SIG-M5 treated with dmso at 0.1 percent for 504 hours (cell line): ENCODE data around the gene OTUD4.
A peak's percentile ranks its signal among the peaks of the same experiment; 100 is the strongest.
"Not testable (repeated sequence)": the region's sequence is repeated elsewhere in the genome, so short reads cannot be mapped to it uniquely, and the experiment has no call there.

Experiments
- DNase-seq: peaks from one replicate; lab custom pipeline; 2025; ENCODE audit not compliant: unreplicated experiment; lab: John Stamatoyannopoulos, UW

Gene OTUD4

GRCh38 chr4:145180298-145181090, at the start of gene OTUD4:
TSS of gene OTUD4 (minus strand) at chr4:145180589. CDS start at chr4:145179973, 616 bp downstream.
- peak; percentile 92 for DNase-seq

DNA sequence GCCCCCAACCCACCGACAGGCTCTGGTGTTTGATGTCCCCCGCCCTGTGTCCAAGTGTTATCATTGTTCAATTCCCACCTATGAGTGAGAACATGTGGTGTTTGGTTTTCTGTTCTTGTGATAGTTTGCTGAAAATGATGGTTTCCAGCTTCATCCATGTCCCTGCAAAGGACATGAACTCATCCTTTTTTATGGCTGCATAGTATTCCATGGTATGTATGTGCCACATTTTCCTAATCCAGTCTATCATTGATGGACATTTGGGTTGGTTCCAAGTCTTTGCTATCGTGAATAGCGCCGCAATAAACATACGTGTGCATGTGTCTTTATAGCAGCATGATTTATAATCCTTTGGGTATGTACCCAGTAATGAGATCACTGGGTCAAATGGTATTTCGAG, 42.8 kb upstream of the OTUD4 start:
- DNase-seq: not testable (repeated sequence)

DNA sequence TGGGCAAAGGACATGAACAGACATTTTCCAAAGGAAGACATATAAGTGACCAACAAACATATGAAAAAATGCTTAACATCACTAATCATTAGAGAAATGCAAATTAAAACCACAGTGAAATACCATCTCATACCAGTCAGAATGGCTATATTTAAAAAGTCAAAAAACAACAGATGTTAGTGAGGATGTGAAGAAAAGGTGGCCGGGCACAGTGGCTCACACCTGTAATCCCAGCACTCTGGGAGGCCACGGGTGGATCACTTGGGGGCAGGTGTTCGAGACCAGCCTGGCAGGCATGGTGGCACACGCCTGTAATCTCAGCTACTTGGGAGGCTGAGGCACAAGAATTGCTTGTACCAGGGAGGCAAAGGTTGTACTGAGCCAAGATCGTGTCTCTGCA, 41.1 kb upstream of the OTUD4 start:
- not testable (repeated sequence) for DNase-seq

GRCh38 chr4:145219090-145219489, 38.7 kb upstream of the OTUD4 start:
- no peak for DNase-seq

DNA sequence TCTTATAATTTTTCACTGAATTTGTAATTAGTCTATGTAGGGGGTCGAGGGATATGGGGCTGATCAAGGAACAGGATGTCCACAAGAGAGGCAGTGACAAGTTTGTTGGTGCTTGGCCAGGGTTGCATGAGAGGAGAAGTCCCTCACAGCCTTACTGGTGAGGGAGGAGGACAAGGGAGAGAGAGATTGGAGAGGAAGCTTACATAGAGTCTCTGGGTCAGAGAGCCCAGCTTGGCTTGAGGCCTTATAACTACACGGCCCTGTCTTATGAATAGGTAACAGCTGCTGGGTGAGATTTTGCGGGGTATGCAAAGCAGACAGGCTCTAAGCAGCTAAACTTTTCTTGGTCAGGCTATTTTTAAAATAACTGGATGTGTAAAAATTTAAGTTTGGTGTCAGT, 37.9 kb upstream of the OTUD4 start:
- DNase-seq: no peak

DNA sequence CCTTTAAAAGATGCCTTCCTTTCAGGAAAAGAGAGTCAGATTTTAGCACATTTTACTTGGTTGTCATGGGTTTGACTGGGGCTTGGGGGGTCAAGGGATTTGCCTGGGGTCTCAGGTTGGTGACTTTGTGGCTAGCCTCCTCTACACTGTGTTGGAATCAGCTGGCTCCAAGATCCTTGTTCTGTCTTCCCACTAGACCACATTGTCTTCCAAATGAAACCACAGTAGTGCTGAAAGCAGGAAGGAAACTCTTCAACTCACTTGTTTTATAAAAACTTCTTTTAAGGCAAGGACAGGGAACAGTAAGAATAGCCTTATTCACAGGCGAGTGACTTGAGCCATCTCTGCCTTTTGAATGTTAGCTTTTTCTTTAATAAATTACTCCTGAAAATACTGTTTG, 37.0 kb upstream of the OTUD4 start:
- no peak for DNase-seq

- peak; percentile 22 for DNase-seq
Measured at GRCh38 chr4:145216535-145216934, 36.1 kb upstream of the OTUD4 start.

DNA sequence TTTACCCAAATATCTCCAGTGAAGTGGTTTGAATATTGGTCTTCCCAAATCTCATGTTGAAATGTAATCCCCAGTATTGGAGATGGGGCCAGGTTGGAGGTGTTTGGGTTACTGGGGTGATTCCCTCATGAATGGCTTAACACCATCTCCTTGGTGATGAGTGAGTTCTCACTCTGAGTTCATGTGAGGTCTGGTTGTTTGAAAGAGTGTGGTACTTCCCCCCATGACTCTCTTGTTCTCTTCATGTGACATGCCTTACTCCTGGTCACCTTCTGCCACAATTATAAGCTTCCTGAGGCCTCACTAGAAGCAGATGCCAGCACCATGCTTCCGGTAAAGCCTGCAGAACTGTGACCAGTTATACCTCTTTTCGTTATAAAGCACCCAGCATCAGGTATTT, 32.9 kb upstream of the OTUD4 start:
- DNase-seq: no peak

- no peak for DNase-seq
Measured at GRCh38 chr4:145207934-145208333, 27.5 kb upstream of the OTUD4 start.

DNA sequence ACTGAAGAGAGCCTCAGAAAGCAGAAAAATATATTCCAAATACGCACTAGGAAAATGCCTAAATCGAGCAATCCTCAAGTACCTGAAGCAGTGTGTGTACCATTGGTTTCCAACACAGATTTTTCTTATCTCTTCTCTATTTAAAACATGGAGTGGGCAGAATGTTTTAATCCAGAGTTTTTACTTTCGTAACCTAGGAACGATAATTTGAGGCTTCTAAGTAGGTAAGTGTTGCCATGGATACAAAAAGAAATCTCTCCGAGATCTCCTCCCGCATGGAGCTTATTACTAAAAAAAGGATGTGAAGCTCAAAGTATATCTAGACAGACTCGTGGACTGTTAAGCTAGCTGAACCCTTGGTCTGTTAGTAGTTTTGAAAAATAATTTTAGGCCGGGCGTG, 23.0 kb upstream of the OTUD4 start:
- DNase-seq: no peak

- DNase-seq: no peak
Measured at GRCh38 chr4:145200366-145200765, 20.0 kb upstream of the OTUD4 start.

GRCh38 chr4:145199051-145199716, 18.8 kb upstream of the OTUD4 start:
- DNase-seq: no peak

GRCh38 chr4:145196747-145197146, 16.4 kb upstream of the OTUD4 start:
- no peak for DNase-seq

GRCh38 chr4:145195167-145195952, 15.0 kb upstream of the OTUD4 start:
- DNase-seq: peak; percentile 64

DNA sequence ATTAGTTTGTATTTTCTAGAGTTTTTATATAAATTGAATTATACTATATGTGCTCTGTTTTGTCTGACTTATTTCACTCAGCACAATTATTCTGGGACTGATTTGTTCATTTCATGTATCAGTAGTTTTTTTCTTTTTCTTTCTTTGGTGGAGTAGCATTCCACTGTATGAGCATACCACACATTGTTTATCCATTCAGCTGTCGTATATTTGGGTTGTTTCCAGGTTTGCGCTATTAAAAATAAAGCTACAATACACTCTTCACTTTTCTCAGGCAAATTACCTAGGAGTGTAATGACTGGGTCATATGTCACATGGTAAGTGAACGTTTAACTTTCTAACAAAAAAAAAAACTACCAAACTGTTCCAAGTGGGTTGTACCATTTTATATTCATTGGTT, 9.6 kb upstream of the OTUD4 start:
- no peak for DNase-seq

- DNase-seq: peak; percentile 66
Measured at GRCh38 chr4:145186729-145187128, 6.3 kb upstream of the OTUD4 start.

DNA sequence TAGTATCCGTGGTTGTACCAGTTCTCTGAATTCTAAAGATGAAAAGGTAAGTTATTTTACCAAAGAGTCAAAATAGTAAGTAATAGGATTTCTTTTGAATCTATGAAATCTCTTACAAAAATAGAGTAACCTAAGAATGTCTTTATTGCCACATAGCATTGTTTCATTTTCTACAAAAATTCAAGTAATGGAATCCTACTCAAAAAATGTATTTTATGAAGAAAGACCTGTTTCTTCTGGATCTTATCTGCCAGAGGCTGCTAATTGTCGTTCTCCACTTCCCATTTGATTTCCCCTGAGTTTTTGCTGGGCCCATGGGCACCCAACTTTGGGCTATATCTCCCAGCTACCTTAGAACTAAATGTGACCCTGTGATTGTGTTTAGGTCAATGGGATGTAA, 3.2 kb upstream of the OTUD4 start:
- no peak for DNase-seq

GRCh38 chr4:145183023-145183422, 2.6 kb upstream of the OTUD4 start:
- DNase-seq: no peak

DNA sequence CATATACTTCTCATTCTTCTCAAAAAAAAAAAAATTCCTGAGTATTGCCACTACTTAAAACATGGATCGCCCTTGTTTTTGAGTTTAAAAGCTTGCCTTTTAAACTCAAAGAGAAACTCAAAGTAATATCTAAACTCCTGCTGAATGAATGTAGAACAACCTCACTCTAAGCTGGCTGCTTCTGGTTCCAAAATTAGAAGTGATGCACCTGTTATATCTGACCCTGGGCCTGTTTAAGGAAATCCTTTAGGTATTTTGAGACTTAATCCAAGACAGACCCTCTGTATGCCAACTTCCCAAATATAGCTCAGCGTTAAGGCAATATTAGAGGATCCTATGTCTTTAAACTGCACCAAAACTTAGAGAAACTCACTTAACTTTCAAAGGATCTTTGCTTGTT, 1.8 kb upstream of the OTUD4 start:
- no peak for DNase-seq

GRCh38 chr4:145181091-145181501, 707 bp upstream of the OTUD4 start:
- no peak for DNase-seq

DNA sequence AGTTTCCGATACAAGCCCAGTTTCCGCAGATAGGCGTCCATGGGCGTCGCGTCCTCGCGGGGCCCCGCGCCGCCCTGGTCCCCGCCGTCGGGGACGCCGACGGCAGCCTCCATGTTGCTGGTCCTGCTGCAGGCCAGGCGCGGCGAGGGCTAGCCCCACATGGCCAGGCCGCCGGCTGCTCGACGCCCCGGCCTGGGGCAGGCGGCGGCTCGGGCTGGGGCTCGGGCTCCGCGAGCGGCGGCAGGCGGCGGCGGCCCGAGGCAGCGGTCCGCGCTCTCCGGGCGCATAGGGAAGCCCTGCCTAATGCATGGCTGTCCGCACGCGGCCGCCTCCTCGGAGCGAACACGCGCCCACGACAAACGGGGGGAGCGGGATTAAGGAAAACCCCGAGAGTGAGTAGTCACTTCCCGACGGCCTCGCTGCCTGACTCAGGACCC, 510 bp downstream of the OTUD4 start:
- not testable (repeated sequence) for DNase-seq
